ENCODE data around the gene DNER.

DNA sequence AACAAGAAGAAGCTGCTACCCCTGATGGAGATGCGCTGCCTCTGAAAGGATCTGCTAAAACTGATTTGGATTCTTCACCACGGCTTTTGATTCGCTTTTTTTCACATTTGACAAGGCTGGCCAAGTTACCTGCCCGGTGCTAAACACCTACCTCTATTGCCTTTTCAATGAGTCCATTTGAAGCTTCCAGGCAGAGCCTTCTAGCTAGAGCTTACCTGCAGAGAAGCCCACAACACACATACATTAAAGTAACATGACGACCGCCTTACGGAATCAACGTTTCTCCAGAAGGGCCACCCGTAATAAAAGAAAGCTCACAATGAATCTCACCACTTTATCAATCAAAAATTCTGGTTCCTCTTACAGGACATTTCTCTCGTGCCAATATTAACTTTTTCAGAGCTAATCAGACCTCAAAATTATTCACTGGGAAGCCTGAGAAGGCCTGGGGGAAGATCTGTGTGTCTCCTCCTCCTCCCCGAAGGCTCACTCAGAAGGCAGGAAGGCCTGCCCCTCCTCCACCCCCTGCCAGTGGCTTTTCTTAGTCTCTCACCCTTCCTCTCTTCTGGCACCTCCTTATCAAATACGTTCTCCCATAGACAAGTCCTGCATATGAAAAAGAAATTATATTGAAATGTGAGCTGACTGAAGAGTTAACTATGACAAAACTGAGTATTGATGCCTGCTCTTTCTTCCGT is 171.0 kb downstream of the DNER start:
- TF ChIP-seq, protein P1, sequence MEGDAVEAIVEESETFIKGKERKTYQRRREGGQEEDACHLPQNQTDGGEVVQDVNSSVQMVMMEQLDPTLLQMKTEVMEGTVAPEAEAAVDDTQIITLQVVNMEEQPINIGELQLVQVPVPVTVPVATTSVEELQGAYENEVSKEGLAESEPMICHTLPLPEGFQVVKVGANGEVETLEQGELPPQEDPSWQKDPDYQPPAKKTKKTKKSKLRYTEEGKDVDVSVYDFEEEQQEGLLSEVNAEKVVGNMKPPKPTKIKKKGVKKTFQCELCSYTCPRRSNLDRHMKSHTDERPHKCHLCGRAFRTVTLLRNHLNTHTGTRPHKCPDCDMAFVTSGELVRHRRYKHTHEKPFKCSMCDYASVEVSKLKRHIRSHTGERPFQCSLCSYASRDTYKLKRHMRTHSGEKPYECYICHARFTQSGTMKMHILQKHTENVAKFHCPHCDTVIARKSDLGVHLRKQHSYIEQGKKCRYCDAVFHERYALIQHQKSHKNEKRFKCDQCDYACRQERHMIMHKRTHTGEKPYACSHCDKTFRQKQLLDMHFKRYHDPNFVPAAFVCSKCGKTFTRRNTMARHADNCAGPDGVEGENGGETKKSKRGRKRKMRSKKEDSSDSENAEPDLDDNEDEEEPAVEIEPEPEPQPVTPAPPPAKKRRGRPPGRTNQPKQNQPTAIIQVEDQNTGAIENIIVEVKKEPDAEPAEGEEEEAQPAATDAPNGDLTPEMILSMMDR (IDR thresholded peaks at IDR 0.05): no peak
- TF ChIP-seq POLR2AphosphoS5 (IDR thresholded peaks at IDR 0.05): no peak
- TF ChIP-seq POLR2A (IDR thresholded peaks at IDR 0.05): no peak

Data from breast epithelium (tissue), 3 donors.